Fibroblast of lung (primary cell): ENCODE results near the gene AFTPH. TPM values are rescaled to one million over a fixed set of nuclear protein-coding genes. Genes with fewer than 3 reads are reported as not detected.

Experiments
- DNase-seq, 2 donors: peaks; one replicate each; pipeline versions ENCODE4 v3.0.0 to v3.0.0-alpha.2; 2010; ENCODE audit warnings: low read depth in 2 of 2
- H2AFZ ChIP-seq: 2 replicates; pipeline ENCODE4 v1.5.1; 2012; ENCODE audit warnings: low read length, control low read depth, inconsistent platforms
- H3K27ac ChIP-seq: 2 replicates; pipeline ENCODE4 v1.5.1; 2011; ENCODE audit warnings: low read length, control low read depth; ENCODE audit not compliant: insufficient read depth
- H3K27me3 ChIP-seq: 2 replicates; pipeline ENCODE4 v1.5.1; 2011; ENCODE audit warnings: mild to moderate bottlenecking, low read length; ENCODE audit not compliant: control insufficient read depth, insufficient read depth
- H3K36me3 ChIP-seq: 2 replicates; pipeline ENCODE4 v1.5.1; 2011; ENCODE audit warnings: low read length; ENCODE audit not compliant: control insufficient read depth, insufficient read depth
- H3K4me1 ChIP-seq: 2 replicates; pipeline ENCODE4 v1.5.1; 2011; ENCODE audit warnings: low read length; ENCODE audit not compliant: control insufficient read depth, insufficient read depth; ENCODE audit errors: extremely low read depth
- H3K4me2 ChIP-seq: 2 replicates; pipeline ENCODE4 v1.5.1; 2011; ENCODE audit warnings: low read length, control low read depth; ENCODE audit not compliant: insufficient read depth; ENCODE audit errors: extremely low read depth
- H3K4me3 ChIP-seq, 4 experiments: fragments of 200-600 bp in 1 of 4; sonication (generic) in 1 of 4; replicated peaks in 1 of 4; 2 replicates each; pipeline ENCODE4 v1.5.1; 2011 to 2016; ENCODE audit warnings: low read length in 4 of 4, low read depth in 3 of 4, mild to moderate bottlenecking in 3 of 4, control low read depth in 2 of 4, inconsistent platforms in 1 of 4, mixed read lengths in 1 of 4; ENCODE audit not compliant: insufficient read depth in 1 of 4; ENCODE audit errors: control extremely low read depth in 1 of 4
- H3K79me2 ChIP-seq: 2 replicates; pipeline ENCODE4 v1.5.1; 2012; ENCODE audit warnings: mild to moderate bottlenecking, low read length, inconsistent platforms; ENCODE audit not compliant: control insufficient read depth, insufficient read depth
- H3K9ac ChIP-seq: 2 replicates; pipeline ENCODE4 v1.5.1; 2011; ENCODE audit warnings: mild to moderate bottlenecking, low read length, control low read depth; ENCODE audit not compliant: insufficient read depth
- H3K9me3 ChIP-seq: 2 replicates; pipeline ENCODE4 v1.5.1; 2012; ENCODE audit warnings: low read depth, low read length; ENCODE audit not compliant: control insufficient read depth, insufficient read depth
- H4K20me1 ChIP-seq: 2 replicates; pipeline ENCODE4 v1.5.1; 2011; ENCODE audit warnings: low read length; ENCODE audit not compliant: control insufficient read depth, insufficient read depth; ENCODE audit errors: extremely low read depth
- CTCF ChIP-seq, 2 donors: IDR thresholded peaks in 1 of 2; conservative IDR thresholded peaks in 1 of 2; 1 replicate in 1 of 2; 2 replicates in 1 of 2; pipeline ENCODE4 v1.5.1; 2011 to 2012; ENCODE audit warnings: low read length in 2 of 2, control low read depth in 1 of 2, inconsistent platforms in 1 of 2, low read depth in 1 of 2, mild to moderate bottlenecking in 1 of 2
- EZH2 ChIP-seq: IDR thresholded peaks from 2 replicates; pipeline ENCODE4 v1.5.1; 2012; ENCODE audit warnings: low read length, control low read depth, mild to moderate bottlenecking; ENCODE audit errors: missing control alignments
- polyA minus RNA-seq: library from RNA; depleted of rRNA, polyadenylated mRNA; stranded (reverse); fragments of >200 nt; gene quantifications from 2 replicates; pipeline ENCODE4 v1.2.3, GENCODE V29; 2011; ENCODE audit warnings: low replicate concordance
- polyA plus RNA-seq, 2 donors: library from polyadenylated mRNA; depleted of rRNA in 1 of 2; stranded (reverse) in 1 of 2; unstranded in 1 of 2; fragments of >200 nt; gene quantifications; 2 replicates each; pipeline ENCODE4 v1.2.1, GENCODE V29; 2011 to 2012; ENCODE audit warnings: missing spikeins in 1 of 2
- total RNA-seq: library from RNA; depleted of rRNA; stranded (reverse); fragments of >200 nt; gene quantifications from 2 replicates; pipeline ENCODE4 v1.2.1, GENCODE V29; 2014

AFTPH gene
- total RNA-seq (38.0 and 43.3 TPM in 2 replicates), polyA plus RNA-seq (13.7 and 15.8 TPM in 2 replicates), polyA minus RNA-seq (4.0 and 4.3 TPM in 2 replicates)
- polyA plus RNA-seq (2012), result 8.3 and 11.3 TPM in 2 replicates

- Histone ChIP-seq H3K36me3 (no peaks in the 10 kb centered on the region), H3K9me3 (no peaks in the 10 kb centered on the region), H4K20me1 (no peaks in the 10 kb centered on the region), H3K4me2 (peak within 1 kb of the TSS; percentile 99), H3K27ac (peak within 1 kb of the TSS; percentile 81), H2AFZ (peak within 1 kb of the TSS; percentile 78), H3K27me3 (no peaks in the 10 kb centered on the region), H3K9ac (peak within 1 kb of the TSS; percentile 87), H3K4me3 (peak within 1 kb of the TSS; percentile 72 to 97 (median 87)), H3K79me2 (peaks cover 26% of the 10 kb centered on the region), H3K4me1 (no peaks in the 10 kb centered on the region)
- TF ChIP-seq CTCF (conservative IDR thresholded peaks at IDR 0.05 in 1 of 2, IDR thresholded peaks at IDR 0.05 in 1 of 2; ENCODE audit: low read depth in 1 of 2, low read length in 2 of 2) (no peak), EZH2 (no peak)
- DNase-seq, result peak; percentile 98
Measured at GRCh38 chr2:64523666-64524603, at the start of gene AFTPH. AFTPH (plus strand) TSS chr2:64524328; CDS start chr2:64551475, 27,147 bp downstream.

GRCh38 chr2:64474636-64475035, 49.5 kb upstream of the AFTPH start:
- H3K36me3 ChIP-seq, result no peaks in the 10 kb centered on the region
- no peaks in the 10 kb centered on the region for H4K20me1 ChIP-seq
- no peaks in the 10 kb centered on the region for H3K9me3 ChIP-seq
- no peak for DNase-seq
- peaks cover 12% of the 10 kb centered on the region for H3K27me3 ChIP-seq
- no peak overlapping the region for H3K27ac ChIP-seq
- no peak overlapping the region for H3K4me3 ChIP-seq
- no peaks in the 10 kb centered on the region for H3K79me2 ChIP-seq
- H3K4me2 ChIP-seq, result no peak overlapping the region
- H2AFZ ChIP-seq, result no peak overlapping the region
- no peaks in the 10 kb centered on the region for H3K4me1 ChIP-seq
- no peak for TF ChIP-seq CTCF (conservative IDR thresholded peaks at IDR 0.05 in 1 of 2, IDR thresholded peaks at IDR 0.05 in 1 of 2; ENCODE audit: low read depth in 1 of 2, low read length in 2 of 2)
- no peak for TF ChIP-seq EZH2
- no peak overlapping the region for H3K9ac ChIP-seq

GRCh38 chr2:64477037-64477436, 47.1 kb upstream of the AFTPH start:
- no peak overlapping the region for H3K27ac ChIP-seq
- H3K4me3 ChIP-seq, result no peak overlapping the region
- H3K9me3 ChIP-seq, result no peaks in the 10 kb centered on the region
- no peak overlapping the region for H3K9ac ChIP-seq
- H3K36me3 ChIP-seq, result no peaks in the 10 kb centered on the region
- no peak for DNase-seq
- no peaks in the 10 kb centered on the region for H3K4me1 ChIP-seq
- TF ChIP-seq CTCF (conservative IDR thresholded peaks at IDR 0.05 in 1 of 2, IDR thresholded peaks at IDR 0.05 in 1 of 2; ENCODE audit: low read depth in 1 of 2, low read length in 2 of 2) (no peak), EZH2 (no peak)
- H3K27me3 ChIP-seq, result peaks cover 6% of the 10 kb centered on the region
- H3K79me2 ChIP-seq, result no peaks in the 10 kb centered on the region
- no peak overlapping the region for H3K4me2 ChIP-seq
- no peaks in the 10 kb centered on the region for H4K20me1 ChIP-seq
- H2AFZ ChIP-seq, result no peak overlapping the region
